ENCODE data around the gene POLQ.
"Not testable (repeated sequence)": the region's sequence is repeated elsewhere in the genome, so short reads cannot be mapped to it uniquely, and the experiment has no call there.

POLQ gene

DNA sequence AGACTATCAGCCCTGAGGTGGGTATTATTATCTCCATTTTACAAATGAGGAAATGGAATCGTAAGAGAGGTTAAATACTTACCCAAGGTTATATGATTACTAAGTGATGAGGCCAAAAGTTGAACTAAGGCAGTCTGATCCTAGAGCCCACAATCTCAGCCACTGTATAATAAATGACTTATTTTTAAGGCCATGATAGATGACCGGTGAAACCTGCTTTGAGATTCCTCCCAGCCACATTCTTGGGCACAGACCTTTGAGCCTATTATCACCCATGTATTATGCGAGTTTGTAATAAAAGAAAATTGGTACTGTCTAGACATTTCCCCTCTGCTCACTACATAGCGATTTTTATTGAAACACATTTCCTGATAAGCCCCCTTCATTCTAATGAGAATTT is 37.4 kb downstream of the POLQ start:
- DNase-seq = no peak

DNA sequence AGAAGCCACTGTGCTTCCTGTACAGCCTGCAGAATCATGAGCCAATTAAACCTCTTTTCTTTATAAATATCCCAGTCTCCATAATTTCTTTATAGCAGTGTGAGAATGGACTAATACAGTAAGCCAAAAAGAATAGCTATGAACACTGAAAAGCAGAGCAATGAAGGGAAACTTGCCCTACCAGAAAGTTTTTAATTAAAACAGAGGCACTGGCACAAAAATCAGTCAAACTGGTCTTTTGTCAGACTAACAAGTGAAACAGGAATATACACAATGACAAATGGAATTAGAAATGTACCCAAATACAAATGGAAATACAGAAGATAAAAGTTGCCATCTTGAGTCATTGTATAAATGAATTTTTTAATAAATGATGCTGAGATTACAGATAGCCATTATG is 40.5 kb downstream of the POLQ start:
- no peak for DNase-seq

GRCh38 chr3:121504618-121505017 is 41.2 kb downstream of the POLQ start:
- no peak for DNase-seq

- no peak for DNase-seq
Observed at GRCh38 chr3:121496786-121497185, 49.0 kb downstream of the POLQ start.

- DNase-seq = no peak
Observed at GRCh38 chr3:121493431-121493830, 52.4 kb downstream of the POLQ start.

- no peak for DNase-seq
Observed at GRCh38 chr3:121491683-121492320, 54.0 kb downstream of the POLQ start.

- peak; percentile 3 for DNase-seq
Observed at GRCh38 chr3:121490161-121490560, 55.6 kb downstream of the POLQ start.

DNA sequence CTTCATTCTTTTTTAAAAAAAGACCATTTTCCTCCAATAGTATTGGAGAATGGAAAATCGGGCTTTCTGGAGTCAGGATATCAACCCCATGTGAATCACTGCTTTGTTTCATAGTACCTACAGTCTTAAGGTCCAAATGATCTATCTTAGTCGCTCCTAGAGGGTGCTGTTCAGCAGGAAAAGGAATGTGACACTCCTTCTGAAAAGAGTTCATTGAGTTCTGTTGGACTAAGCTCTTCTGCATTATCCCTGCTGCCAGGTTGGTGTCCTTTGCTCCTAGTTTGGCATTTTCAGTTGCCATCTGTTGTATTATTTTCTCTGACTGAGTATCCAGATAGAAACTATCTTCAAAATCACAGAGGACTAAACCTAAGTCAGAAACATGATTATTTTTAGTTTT is 57.2 kb downstream of the POLQ start:
- no peak for DNase-seq

DNA sequence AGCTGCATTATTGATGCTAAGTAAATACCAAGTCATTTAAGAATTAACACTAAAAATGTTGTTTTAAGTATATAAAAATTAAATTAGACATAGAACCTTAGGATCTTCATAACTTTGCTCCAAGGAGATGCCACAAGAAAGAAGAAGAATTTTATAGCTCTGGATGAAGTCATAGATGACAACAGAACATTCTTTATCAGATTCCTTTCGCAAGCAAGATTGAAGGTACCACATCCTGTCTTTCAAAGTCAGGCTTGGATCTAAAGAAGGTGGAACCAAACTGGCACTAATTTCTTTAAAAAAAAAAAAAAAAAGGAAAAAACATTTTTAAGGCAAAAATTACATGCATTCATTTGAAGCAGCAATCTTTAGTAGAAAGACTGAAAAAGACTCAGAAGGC is 62.5 kb downstream of the POLQ start:
- DNase-seq = no peak

DNA sequence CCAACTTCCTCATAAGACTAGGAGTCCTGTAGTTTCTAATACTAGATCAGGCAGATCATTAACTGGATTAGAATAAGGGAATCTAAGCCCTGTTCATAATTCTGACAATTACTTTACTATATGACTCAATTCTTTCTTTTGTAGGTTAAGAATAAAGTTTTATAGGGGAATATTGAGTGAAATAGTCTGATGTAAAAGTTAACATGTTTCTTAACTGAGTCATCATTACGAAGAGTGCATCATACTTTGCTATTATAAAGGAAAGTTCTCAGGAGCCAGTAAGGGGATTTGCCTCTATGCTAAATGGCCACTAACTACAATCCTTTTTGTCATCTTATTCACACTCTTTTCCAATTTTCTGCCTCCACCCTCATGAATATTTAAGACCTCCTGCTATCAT is 63.1 kb downstream of the POLQ start:
- no peak for DNase-seq

- no peak for DNase-seq
Observed at GRCh38 chr3:121481106-121481880, 64.5 kb downstream of the POLQ start.

- DNase-seq = no peak
Observed at GRCh38 chr3:121477589-121477988, 68.2 kb downstream of the POLQ start.

DNA sequence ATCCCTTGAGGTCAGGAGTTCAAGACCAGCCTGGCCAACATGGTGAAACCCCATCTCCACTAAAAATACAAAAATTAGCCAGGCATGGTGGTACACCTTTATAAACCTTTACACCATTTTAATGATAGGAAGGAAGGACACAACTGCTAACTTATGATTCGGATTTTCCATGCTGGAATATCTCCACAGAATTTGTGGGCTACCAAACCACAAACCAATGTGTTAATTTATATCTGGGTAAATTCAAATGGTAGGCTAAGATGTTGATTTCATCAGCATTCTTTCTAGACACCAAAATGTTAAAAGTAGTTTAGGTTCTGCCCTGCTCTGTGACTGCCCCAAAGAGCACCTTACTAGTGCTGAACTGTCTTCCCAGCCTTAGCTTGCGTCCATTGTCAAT is 72.8 kb downstream of the POLQ start:
- no peak for DNase-seq

GRCh38 chr3:121467085-121467484 is 78.7 kb downstream of the POLQ start:
- no peak for DNase-seq

DNA sequence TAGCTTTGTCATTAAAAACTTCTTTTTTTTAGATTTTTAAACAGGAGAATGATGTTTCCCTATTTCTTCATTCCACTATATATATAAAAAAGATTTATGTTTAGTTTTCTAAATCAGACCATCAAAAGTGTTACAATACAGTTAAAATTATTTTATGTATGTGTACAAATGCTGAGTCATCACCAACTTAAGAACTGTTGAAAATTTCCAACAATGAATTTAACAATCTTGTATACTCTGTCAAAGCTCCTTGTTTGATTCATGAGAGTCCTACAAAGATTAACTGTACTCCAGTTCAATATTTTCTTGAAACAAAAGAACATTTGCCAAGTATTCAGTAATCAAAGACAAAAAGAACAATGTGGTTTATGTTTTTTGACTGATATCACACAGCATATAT is 82.0 kb downstream of the POLQ start:
- no peak for DNase-seq

- DNase-seq = no peak
Observed at GRCh38 chr3:121462565-121462964, 83.2 kb downstream of the POLQ start.

- not testable (repeated sequence) for DNase-seq
Observed at GRCh38 chr3:121451752-121452151, 94.0 kb downstream of the POLQ start.

DNA sequence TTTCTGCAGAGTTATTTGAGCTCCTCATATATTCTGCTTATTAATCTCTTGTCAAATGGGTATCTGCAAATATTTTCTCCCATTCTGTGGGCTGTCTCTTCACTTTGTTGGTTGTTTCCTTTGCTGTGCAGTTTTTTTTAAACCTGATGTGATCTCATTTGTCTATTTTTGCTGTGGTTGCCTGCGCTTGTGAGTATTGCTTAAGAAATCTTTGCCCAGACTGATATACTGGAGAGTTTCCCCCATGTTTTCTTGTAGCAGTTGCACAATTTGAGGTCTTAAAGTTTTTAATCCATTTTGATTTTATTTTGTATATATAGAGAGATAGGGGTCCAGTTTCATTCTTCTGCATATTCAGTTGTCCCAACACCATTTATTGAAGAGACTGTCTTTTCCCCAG is 102.3 kb downstream of the POLQ start:
- no peak for DNase-seq

DNA sequence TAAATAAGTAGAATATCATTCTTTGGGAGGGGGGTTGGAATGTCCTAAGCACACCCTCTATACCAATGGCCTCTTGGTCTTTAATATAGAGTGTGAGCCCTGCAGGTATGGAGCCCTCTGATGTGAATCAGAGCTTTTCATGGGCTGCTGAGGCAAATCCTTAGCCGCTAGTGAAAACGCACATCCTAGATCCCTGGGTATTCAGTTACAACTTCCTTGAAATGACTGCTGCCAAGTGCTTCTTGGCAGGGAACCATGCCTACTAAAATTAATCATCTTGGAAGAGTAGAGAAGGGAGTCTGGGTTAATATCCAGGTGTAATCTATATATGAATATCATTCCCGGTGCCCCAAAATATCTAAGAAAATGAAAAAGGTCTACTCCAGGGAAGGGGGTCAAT is 109.1 kb downstream of the POLQ start:
- DNase-seq = no peak

DNA sequence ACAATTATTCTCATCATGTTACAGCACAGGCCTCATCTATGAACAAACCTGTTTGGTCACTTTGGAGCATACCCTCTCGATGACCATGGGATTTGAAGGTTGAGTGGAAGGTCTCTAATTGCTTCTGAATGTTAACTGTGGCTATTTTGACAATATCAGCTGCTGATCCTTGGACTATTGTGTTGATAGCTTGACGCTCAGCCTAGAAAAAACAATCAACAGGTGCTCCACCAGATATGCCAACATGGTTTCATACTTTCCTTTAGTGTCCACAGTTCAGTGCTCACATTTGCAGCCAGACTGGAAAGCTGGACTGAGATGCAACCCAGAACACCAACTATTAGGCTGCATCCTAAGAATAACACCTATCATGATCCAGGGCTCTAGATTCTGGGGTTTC is 109.7 kb downstream of the POLQ start:
- no peak for DNase-seq

DNA sequence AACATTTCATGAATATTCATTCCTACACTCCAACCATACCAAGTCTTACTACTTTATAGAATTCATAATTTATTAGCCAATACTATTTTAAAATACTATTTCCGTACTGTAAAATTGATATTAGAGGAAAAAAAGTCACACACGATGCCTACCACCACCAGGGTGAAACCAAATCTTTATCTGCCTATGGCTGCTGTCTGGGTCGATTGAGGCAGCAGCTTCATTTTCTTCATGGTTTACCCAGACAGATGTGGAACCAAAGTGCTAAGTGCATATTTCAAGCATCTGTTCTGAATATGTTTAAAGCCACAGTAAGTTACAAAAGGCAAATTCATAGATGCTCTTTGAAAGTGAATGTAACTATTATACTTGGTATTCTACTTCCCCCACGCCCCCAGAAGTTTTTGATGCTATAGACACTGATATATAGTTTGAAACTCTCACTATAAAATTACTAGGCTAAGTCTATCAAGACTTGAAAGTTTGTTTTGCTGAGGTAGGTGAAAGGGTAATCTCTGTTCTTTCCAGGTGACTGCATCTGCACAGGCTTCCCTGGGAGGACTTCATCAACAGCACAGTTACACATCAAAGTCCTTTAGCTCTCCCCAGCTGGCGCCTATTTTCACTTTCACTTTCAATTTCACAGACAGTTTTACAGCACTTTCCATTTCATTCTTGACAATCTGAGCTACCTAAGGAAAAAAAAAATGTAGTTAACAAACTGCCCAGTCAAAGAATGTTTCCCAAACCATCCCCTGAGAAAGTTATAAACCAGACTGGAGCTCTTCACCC is 113.9 kb downstream of the POLQ start:
- DNase-seq = peak; percentile 75

- no peak for DNase-seq
Observed at GRCh38 chr3:121430664-121431215, 115.0 kb downstream of the POLQ start.

DNA sequence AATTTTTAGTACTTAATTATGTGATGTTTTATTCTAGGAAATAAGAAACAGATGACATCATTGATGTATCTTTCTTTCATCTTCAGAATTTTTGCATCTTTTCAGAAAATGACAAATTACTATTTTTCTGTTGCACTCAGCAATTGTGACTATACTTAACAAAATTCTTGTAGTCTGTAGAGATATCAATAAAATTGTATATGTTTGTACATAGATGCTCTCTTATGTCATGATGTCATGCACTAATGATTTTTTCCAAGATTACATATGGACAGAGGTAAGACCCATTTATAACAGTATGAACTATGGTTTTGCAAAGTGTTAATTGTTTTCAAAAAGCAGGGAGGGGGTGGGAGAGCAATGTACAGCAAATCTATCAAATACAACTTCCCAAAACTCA is 121.2 kb downstream of the POLQ start:
- DNase-seq = no peak

GRCh38 chr3:121418182-121418581 is 127.6 kb downstream of the POLQ start:
- DNase-seq = no peak
